Neuronal stem cell (in vitro differentiated cells): Measurements from ENCODE around the gene SIMC1.
A peak's percentile ranks its signal among the peaks of the same experiment; 100 is the strongest.

Experiments
- DNase-seq: peaks from one replicate; pipeline ENCODE4 v3.0.0-alpha.2; 2013; ENCODE audit warnings: low spot score
- H2AFZ ChIP-seq: one replicate; pipeline ENCODE4 v1.6.1; 2013; ENCODE audit warnings: mild to moderate bottlenecking, low read length, inconsistent platforms
- H2AK5ac ChIP-seq: 2 replicates; pipeline ENCODE4 v1.6.1; 2013; ENCODE audit warnings: low read depth, mild to moderate bottlenecking, inconsistent platforms, low read length, moderate library complexity, mixed read lengths
- H2BK120ac ChIP-seq: 2 replicates; pipeline ENCODE4 v1.6.1; 2013; ENCODE audit warnings: low read depth, mild to moderate bottlenecking, inconsistent platforms, low read length, moderate library complexity, mixed read lengths
- H2BK12ac ChIP-seq: one replicate; pipeline ENCODE4 v1.6.1; 2013; ENCODE audit warnings: low read length, inconsistent platforms
- H2BK15ac ChIP-seq: 2 replicates; pipeline ENCODE4 v1.6.1; 2013; ENCODE audit warnings: mild to moderate bottlenecking, low read length, inconsistent platforms, mixed read lengths
- H2BK5ac ChIP-seq: one replicate; pipeline ENCODE4 v1.6.1; 2013; ENCODE audit warnings: inconsistent platforms, mild to moderate bottlenecking, low read length, moderate library complexity
- H3K14ac ChIP-seq: one replicate; pipeline ENCODE4 v1.6.1; 2013; ENCODE audit warnings: low read length, inconsistent platforms
- H3K18ac ChIP-seq: 2 replicates; pipeline ENCODE4 v1.6.1; 2013; ENCODE audit warnings: low read length, inconsistent platforms
- H3K23ac ChIP-seq: 2 replicates; pipeline ENCODE4 v1.6.1; 2013; ENCODE audit warnings: low read depth, mild to moderate bottlenecking, mixed read lengths, low read length, inconsistent platforms; ENCODE audit not compliant: poor library complexity
- H3K27ac ChIP-seq: replicated peaks from 3 replicates; pipeline ENCODE4 v1.5.1; 2013; ENCODE audit warnings: low read length, inconsistent platforms
- H3K27me3 ChIP-seq, 3 experiments: 2 replicates each; pipeline ENCODE4 v1.6.1; 2013; ENCODE audit warnings: low read length in 3 of 3, mild to moderate bottlenecking in 2 of 3, inconsistent platforms in 1 of 3, low read depth in 1 of 3, mixed read lengths in 1 of 3, moderate library complexity in 1 of 3; ENCODE audit not compliant: control insufficient read depth in 3 of 3, insufficient read depth in 3 of 3
- H3K36me3 ChIP-seq, 2 donors: replicated peaks in 1 of 2; 2 replicates each; pipeline ENCODE4 v1.6.1; 2013; ENCODE audit warnings: low read length in 2 of 2; ENCODE audit not compliant: control insufficient read depth in 2 of 2, insufficient read depth in 2 of 2
- H3K4ac ChIP-seq: 2 replicates; pipeline ENCODE4 v1.6.1; 2013; ENCODE audit warnings: inconsistent platforms, mild to moderate bottlenecking, low read length, moderate library complexity
- H3K4me1 ChIP-seq, 2 donors: 1 replicate in 1 of 2; 2 replicates in 1 of 2; pipeline ENCODE4 v1.6.1; 2013; ENCODE audit warnings: low read length in 2 of 2, low read depth in 1 of 2; ENCODE audit not compliant: control insufficient read depth in 2 of 2, insufficient read depth in 1 of 2
- H3K4me2 ChIP-seq: one replicate; pipeline ENCODE4 v1.6.1; 2013; ENCODE audit warnings: mild to moderate bottlenecking, low read length, inconsistent platforms; ENCODE audit not compliant: insufficient read depth, poor library complexity, severe bottlenecking
- H3K4me3 ChIP-seq, 2 donors: 2 replicates each; pipeline ENCODE4 v1.5.1; 2013; ENCODE audit warnings: low read length in 2 of 2, mild to moderate bottlenecking in 2 of 2, inconsistent platforms in 1 of 2, moderate library complexity in 1 of 2
- H3K79me1 ChIP-seq: one replicate; pipeline ENCODE4 v1.6.1; 2013; ENCODE audit warnings: low read depth, mild to moderate bottlenecking, inconsistent platforms, low read length, moderate library complexity
- H3K9ac ChIP-seq: one replicate; pipeline ENCODE4 v1.6.1; 2013; ENCODE audit warnings: mild to moderate bottlenecking, low read depth, low read length, inconsistent platforms; ENCODE audit not compliant: poor library complexity
- H3K9me3 ChIP-seq, 2 donors: replicated peaks in 1 of 2; 2 replicates each; pipeline versions ENCODE3 to v1.6.1; 2013; ENCODE audit warnings: low read length in 2 of 2, mild to moderate bottlenecking in 2 of 2, inconsistent platforms in 1 of 2, low read depth in 1 of 2, mixed read lengths in 1 of 2, moderate library complexity in 1 of 2; ENCODE audit not compliant: control insufficient read depth in 2 of 2, insufficient read depth in 1 of 2
- H4K8ac ChIP-seq: one replicate; pipeline ENCODE4 v1.6.1; 2013; ENCODE audit warnings: low read depth, mild to moderate bottlenecking, inconsistent platforms, low read length, moderate library complexity
- H4K91ac ChIP-seq: one replicate; pipeline ENCODE4 v1.6.1; 2013; ENCODE audit warnings: low read length, low read depth, mild to moderate bottlenecking, inconsistent platforms; ENCODE audit not compliant: poor library complexity
- WGBS, 2 donors: extraction: QIAGEN DNeasy Blood & Tissue Kit; methylation state at CpG; one replicate each; pipeline ENCODE4 v1.1.7; 2013; ENCODE audit warnings: missing lambda C conversion rate in 2 of 2, mixed read lengths in 1 of 2; ENCODE audit not compliant: insufficient read length in 2 of 2, insufficient replicate concordance in 1 of 2; ENCODE audit errors: extremely low coverage in 2 of 2; 5-methylcytosine and 5-hydroxymethylcytosine counted together

SIMC1 gene

GRCh38 chr5:176371621-176372539 is 133.7 kb downstream of the SIMC1 start:
- peaks cover 20 to 72% of the 10 kb centered on the region in 2 donors for H3K36me3 ChIP-seq
- no peak overlapping the region for H2BK15ac ChIP-seq
- H3K14ac ChIP-seq: no peak overlapping the region
- no peak overlapping the region for H3K4me3 ChIP-seq
- H3K9ac ChIP-seq: peak overlapping the region; percentile 14
- H3K27ac ChIP-seq: no peak overlapping the region
- H3K79me1 ChIP-seq: no peaks in the 10 kb centered on the region
- peak overlapping the region; percentile 46 for H3K23ac ChIP-seq
- H4K8ac ChIP-seq: no peak overlapping the region
- H3K27me3 ChIP-seq: no peaks in the 10 kb centered on the region
- H3K4me1 ChIP-seq: no peaks in the 10 kb centered on the region
- DNase-seq: no peak
- H3K4me2 ChIP-seq: no peak overlapping the region
- no peak overlapping the region for H2AK5ac ChIP-seq
- no peak overlapping the region for H3K18ac ChIP-seq
- no peak overlapping the region for H3K4ac ChIP-seq
- no peak overlapping the region for H2AFZ ChIP-seq
- H2BK120ac ChIP-seq: no peak overlapping the region
- no peak overlapping the region for H2BK5ac ChIP-seq
- no CpG with 5 or more reads among the region's 13 CpGs for WGBS, 2 donors
- H2BK12ac ChIP-seq: no peak overlapping the region
- no peak overlapping the region for H4K91ac ChIP-seq
- no peaks in the 10 kb centered on the region for H3K9me3 ChIP-seq

GRCh38 chr5:176373100-176373818 is 135.0 kb downstream of the SIMC1 start:
- H2BK120ac ChIP-seq: no peak overlapping the region
- no peak overlapping the region for H3K18ac ChIP-seq
- no peak overlapping the region for H2AK5ac ChIP-seq
- no CpG with 5 or more reads among the region's 7 CpGs for WGBS, 2 donors
- H3K27ac ChIP-seq: no peak overlapping the region
- no peak overlapping the region for H4K8ac ChIP-seq
- H2AFZ ChIP-seq: no peak overlapping the region
- H3K14ac ChIP-seq: no peak overlapping the region
- H3K9me3 ChIP-seq: no peaks in the 10 kb centered on the region
- H3K79me1 ChIP-seq: no peaks in the 10 kb centered on the region
- H3K9ac ChIP-seq: no peak overlapping the region
- no peak overlapping the region for H2BK12ac ChIP-seq
- H3K4me3 ChIP-seq: no peak overlapping the region
- no peak overlapping the region for H4K91ac ChIP-seq
- no peak overlapping the region for H2BK15ac ChIP-seq
- no peaks in the 10 kb centered on the region for H3K4me1 ChIP-seq
- no peak overlapping the region for H3K4me2 ChIP-seq
- no peak overlapping the region for H3K4ac ChIP-seq
- DNase-seq: no peak
- H2BK5ac ChIP-seq: no peak overlapping the region
- no peak overlapping the region for H3K23ac ChIP-seq
- H3K27me3 ChIP-seq: no peaks in the 10 kb centered on the region
- H3K36me3 ChIP-seq: peaks cover 11 to 70% of the 10 kb centered on the region in 2 donors

GRCh38 chr5:176379881-176380280 is 141.7 kb downstream of the SIMC1 start:
- no peak overlapping the region for H3K4me2 ChIP-seq
- no CpG with 5 or more reads among the region's 3 CpGs for WGBS, 2 donors
- no peak overlapping the region for H2AFZ ChIP-seq
- no peak overlapping the region for H3K18ac ChIP-seq
- no peak overlapping the region for H3K23ac ChIP-seq
- no peaks in the 10 kb centered on the region for H3K9me3 ChIP-seq
- DNase-seq: no peak
- no peak overlapping the region for H3K14ac ChIP-seq
- H3K79me1 ChIP-seq: no peaks in the 10 kb centered on the region
- H2BK15ac ChIP-seq: no peak overlapping the region
- H3K9ac ChIP-seq: no peak overlapping the region
- H2BK120ac ChIP-seq: no peak overlapping the region
- no peak overlapping the region for H4K91ac ChIP-seq
- H3K27ac ChIP-seq: no peak overlapping the region
- H3K27me3 ChIP-seq: no peaks in the 10 kb centered on the region
- H2BK5ac ChIP-seq: no peak overlapping the region
- no peak overlapping the region for H2BK12ac ChIP-seq
- no peaks in the 10 kb centered on the region for H3K4me1 ChIP-seq
- H3K4me3 ChIP-seq: no peak overlapping the region
- H2AK5ac ChIP-seq: no peak overlapping the region
- no peak overlapping the region for H3K4ac ChIP-seq
- no peak overlapping the region for H4K8ac ChIP-seq
- H3K36me3 ChIP-seq: peaks cover 15 to 60% of the 10 kb centered on the region in 2 donors

- Histone ChIP-seq H3K27me3 (no peaks in the 10 kb centered on the region), H2AK5ac (no peak overlapping the region), H3K4me2 (no peak overlapping the region), H3K18ac (no peak overlapping the region), H2BK120ac (no peak overlapping the region), H4K91ac (no peak overlapping the region), H2AFZ (no peak overlapping the region), H2BK5ac (no peak overlapping the region), H3K23ac (no peak overlapping the region), H2BK12ac (no peak overlapping the region), H3K27ac (no peak overlapping the region), H4K8ac (no peak overlapping the region), H3K4me1 (no peaks in the 10 kb centered on the region), H3K79me1 (no peaks in the 10 kb centered on the region), H3K4me3 (no peak overlapping the region), H3K9ac (no peak overlapping the region), H3K14ac (no peak overlapping the region), H3K36me3 (peaks cover 17 to 67% of the 10 kb centered on the region in 2 donors), H2BK15ac (no peak overlapping the region), H3K4ac (no peak overlapping the region), H3K9me3 (no peaks in the 10 kb centered on the region)
- no CpG with 5 or more reads among the region's 3 CpGs for WGBS, 2 donors
- DNase-seq: no peak
These were observed 143.2 kb downstream of the SIMC1 start for GRCh38 chr5:176381423-176381822.
